GM12892 (cell line): ENCODE results near the gene CACNA2D3.

Experiments
- POLR2A ChIP-seq: IDR thresholded peaks from 2 replicates; pipeline ENCODE4 v1.6.1; 2011; ENCODE audit warnings: low read depth, low read length, control low read depth
- POLR2AphosphoS5 ChIP-seq: IDR thresholded peaks from 2 replicates; pipeline ENCODE4 v1.6.1; 2011; ENCODE audit warnings: low read depth, low read length, control low read depth
- TAF1 ChIP-seq: IDR thresholded peaks from 2 replicates; pipeline ENCODE4 v1.6.1; 2011; ENCODE audit warnings: low read depth, mild to moderate bottlenecking, control low read depth, low read length, borderline replicate concordance

- no peak for TF ChIP-seq TAF1
- TF ChIP-seq POLR2AphosphoS5 = no peak
- TF ChIP-seq POLR2A = no peak
Measured at GRCh38 chr3:54235998-54236397, 113.6 kb downstream of the CACNA2D3 start.
